Measurements from ENCODE around the gene PRR5.

PRR5 gene

DNA sequence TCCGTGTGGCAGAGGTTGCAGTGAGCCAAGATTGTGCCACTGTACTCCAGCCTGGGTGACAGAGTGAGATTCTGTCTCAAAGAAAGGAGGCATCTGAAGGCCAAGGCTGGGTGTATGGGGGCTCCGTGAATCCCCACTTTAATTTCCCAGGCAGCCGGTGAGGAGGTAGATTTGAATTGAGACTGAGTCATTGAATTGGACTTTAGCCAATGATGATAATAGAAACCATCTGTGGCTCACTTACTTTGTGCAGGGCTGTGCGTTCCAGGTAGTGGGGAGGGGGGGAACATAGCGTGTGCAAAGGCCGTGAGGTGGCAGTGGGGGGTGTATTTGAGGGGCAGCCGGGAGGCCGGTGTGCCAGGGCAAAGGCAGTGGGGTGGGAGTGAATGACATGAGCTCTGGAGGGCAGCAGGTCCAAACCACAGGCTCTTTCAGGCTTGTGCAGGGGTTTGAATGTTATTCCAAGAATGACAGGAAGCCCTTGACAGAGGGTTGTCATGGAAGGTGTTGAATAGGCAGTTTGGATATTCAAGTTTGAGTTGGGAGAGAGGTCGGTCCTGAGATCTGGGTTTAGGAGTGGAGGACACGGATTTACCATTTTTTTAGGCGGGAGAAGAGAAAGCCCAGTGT, 56.5 kb downstream of the PRR5 start:
- TF ChIP-seq, protein P1, sequence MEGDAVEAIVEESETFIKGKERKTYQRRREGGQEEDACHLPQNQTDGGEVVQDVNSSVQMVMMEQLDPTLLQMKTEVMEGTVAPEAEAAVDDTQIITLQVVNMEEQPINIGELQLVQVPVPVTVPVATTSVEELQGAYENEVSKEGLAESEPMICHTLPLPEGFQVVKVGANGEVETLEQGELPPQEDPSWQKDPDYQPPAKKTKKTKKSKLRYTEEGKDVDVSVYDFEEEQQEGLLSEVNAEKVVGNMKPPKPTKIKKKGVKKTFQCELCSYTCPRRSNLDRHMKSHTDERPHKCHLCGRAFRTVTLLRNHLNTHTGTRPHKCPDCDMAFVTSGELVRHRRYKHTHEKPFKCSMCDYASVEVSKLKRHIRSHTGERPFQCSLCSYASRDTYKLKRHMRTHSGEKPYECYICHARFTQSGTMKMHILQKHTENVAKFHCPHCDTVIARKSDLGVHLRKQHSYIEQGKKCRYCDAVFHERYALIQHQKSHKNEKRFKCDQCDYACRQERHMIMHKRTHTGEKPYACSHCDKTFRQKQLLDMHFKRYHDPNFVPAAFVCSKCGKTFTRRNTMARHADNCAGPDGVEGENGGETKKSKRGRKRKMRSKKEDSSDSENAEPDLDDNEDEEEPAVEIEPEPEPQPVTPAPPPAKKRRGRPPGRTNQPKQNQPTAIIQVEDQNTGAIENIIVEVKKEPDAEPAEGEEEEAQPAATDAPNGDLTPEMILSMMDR (IDR thresholded peaks at IDR 0.05; ENCODE audit: extremely low read depth, missing control alignments), result no peak
- DNase-seq (ENCODE audit: low spot score), result no peak

DNA sequence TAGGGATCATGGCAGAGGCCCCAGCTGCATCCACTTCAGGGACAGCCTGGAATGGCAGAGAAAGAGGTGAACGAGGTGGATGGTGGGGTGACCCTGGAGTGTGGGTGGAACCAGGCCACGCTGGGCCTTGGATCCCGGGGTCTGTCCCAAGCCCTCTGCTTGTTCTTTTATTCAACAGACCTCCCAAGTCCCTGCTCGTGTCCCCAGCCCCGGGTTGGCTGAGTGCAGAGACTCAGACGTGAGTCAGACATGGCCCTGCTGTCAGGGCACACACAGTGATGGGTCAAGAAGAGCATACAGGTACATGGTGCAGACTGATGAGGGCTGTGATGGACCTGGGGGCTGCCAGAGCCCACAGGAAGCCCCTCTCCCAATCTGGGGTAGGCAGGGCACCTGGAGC, 57.0 kb downstream of the PRR5 start:
- no peak for DNase-seq (ENCODE audit: low spot score)
- TF ChIP-seq, protein P1 (IDR thresholded peaks at IDR 0.05; ENCODE audit: extremely low read depth, missing control alignments), result no peak

DNA sequence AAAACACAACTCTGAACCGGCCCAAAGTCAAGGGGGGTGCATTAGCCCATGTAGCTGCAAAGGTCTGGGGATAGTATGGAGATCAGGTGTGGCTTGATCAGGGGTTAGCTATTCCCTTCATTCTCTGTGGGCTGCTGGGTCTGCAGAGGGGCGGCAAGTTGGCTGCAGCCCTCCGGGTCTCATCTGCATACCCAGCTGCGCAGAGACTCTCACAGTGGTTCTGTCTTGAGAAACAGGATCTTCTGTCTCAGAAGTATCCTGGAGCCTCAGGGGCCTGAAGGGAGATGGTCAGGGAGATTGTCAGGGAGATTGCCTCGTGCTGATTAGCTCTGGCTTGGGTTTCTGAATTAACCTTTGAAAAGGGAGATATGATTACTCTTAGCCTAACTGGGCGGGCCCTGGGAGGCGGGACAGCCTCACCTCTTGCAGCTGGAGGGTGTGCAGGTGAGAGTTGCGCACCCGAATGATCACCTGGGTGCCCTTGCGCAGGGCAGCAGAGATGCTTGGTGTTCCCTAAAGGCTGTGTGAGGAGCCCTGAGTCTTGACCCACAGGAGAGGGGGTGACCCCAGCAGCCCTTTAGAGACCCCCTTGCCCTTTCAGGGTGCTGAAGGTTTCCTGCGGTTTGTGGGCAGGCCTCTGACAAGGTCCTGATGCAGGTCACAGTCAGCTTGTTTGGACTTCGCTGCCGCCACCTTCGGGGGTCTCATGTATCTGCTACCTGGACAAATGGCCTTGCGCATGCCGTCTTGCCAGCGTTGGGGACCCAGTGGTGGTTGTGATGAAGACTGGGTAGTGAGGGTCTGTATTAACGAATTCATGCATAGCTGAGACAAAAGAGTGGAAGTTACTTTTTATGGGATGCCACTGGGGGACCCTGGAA, 57.7 kb downstream of the PRR5 start:
- TF ChIP-seq, protein P1 (IDR thresholded peaks at IDR 0.05; ENCODE audit: extremely low read depth, missing control alignments), result no peak
- DNase-seq (ENCODE audit: low spot score), result no peak

DNA sequence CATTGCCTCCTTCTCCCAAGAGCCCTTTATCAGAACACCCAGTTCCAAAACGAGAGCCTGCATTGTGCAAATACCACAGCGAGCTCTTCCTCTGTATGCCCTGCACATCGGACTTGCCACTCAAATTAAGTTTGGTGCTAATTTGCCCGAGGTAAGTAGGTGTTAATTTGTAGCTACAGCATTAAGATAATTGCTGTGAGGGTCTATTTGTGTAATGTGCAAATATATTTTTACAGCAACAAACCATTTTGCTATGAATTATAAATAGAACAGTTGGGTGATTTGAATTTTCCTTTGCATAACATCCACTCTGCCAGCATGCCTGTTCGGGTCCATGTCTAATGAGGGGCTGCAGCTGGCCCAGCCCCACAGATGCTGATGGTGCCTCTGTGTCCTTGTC, 58.5 kb downstream of the PRR5 start:
- TF ChIP-seq, protein P1 (IDR thresholded peaks at IDR 0.05; ENCODE audit: extremely low read depth, missing control alignments), result no peak
- DNase-seq (ENCODE audit: low spot score), result no peak

DNA sequence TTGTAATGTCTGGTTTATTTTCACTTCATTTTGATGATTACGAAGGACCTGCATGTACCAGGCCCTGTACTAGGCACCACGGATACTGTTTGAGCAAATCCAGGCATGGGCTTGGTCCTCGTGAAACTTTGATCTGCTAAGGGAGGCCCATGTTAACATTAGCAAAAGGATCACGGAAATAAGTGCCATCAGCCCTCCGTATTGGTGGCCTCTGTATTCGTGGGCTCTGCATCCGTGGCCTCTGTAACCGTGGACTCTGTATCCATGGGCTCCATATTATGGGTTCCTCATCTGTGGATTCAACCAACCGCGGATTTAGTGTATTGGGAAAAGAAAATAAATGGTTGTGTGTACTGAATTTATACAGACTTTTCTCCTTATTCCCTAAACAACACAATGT, 59.0 kb downstream of the PRR5 start:
- TF ChIP-seq, protein P1 (IDR thresholded peaks at IDR 0.05; ENCODE audit: extremely low read depth, missing control alignments), result no peak
- DNase-seq (ENCODE audit: low spot score), result no peak

DNA sequence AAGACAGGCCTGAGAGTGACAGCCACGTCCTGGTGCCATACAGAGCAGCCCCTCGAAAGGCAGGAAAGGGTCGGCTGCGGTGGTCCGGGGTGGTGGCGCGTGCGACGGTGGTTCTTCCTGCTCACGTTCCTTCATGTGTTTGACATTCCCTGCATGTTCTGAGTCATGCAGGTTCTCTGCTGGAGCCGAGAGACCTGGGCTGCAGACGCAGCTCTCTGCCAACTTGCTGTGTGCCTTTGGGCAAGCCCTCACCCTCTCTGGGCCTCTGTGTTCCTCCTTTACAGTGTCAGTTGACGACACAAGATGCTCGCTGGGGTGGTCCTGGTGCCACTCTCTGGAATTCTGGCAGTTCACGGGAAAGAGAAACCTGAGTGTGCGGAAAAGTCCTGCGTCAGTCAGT, 62.4 kb downstream of the PRR5 start:
- TF ChIP-seq, protein P1 (IDR thresholded peaks at IDR 0.05; ENCODE audit: extremely low read depth, missing control alignments), result no peak
- no peak for DNase-seq (ENCODE audit: low spot score)

DNA sequence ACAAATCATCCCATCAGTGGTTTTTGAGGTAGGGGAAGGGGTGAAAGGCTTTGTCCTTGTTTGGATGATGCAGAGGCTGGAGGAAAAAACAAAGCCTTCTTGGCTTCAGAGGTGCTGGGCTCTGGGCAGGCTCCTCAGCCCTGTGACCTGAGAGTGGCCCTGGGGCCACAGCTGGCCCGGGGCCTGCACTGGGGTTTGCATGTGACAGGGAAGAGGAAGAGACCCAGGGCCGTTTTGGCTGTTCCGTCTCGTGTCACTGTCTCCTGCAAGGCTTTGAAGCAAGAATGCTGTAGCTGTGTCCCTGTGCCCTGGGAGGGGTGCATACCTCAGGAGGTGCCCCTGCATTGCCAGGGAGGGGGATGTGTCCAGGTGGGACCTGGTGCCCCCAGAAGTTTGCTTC, 63.0 kb downstream of the PRR5 start:
- TF ChIP-seq, protein P1 (IDR thresholded peaks at IDR 0.05; ENCODE audit: extremely low read depth, missing control alignments), result no peak
- no peak for DNase-seq (ENCODE audit: low spot score)

Measured in GM20000 (cell line).